DMS 273 (cell line): Measurements from ENCODE around the gene PJA1.

ENCODE experiments used
- DNase-seq: peaks from one replicate; lab custom pipeline; 2025; ENCODE audit not compliant: unreplicated experiment; lab: John Stamatoyannopoulos, UW

PJA1 gene

DNA sequence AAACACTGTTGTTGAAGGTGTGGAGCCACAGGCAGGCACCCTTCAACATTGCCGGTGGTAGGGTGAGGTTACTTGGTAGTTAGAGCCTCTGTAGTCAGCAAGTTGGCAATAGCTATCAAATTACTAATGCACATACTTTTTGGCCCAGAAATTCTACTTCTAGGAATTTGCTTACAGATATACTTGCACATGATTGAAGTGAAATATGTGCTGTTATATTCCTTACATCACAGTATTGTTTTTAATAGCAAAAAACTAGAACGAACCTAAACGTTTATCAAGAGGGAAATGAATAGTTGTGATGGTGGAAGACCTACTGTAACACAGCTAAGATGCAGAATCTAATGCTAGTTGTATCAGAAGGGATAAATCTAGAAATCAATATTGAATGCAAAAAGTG lies 7.7 kb upstream of the PJA1 start:
- DNase-seq = no peak

DNA sequence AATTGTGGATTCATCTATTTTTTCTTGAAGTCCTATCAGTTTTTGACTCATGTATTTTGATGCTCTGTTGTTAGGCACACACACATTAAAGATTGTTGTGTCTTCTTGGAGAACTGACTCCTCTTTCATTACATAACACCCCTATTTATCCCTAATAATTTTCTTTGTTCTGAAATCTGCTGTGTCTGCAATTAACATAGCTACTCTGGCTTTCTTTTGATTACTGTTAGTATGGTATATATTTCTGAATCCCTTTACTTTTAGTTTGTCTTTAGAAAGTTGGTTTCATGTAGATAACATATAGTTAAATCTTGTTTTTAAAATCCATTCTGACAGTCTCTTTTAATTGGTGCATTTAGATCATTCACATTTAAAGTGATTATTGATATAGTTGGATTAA lies 5.1 kb upstream of the PJA1 start:
- no peak for DNase-seq

DNA sequence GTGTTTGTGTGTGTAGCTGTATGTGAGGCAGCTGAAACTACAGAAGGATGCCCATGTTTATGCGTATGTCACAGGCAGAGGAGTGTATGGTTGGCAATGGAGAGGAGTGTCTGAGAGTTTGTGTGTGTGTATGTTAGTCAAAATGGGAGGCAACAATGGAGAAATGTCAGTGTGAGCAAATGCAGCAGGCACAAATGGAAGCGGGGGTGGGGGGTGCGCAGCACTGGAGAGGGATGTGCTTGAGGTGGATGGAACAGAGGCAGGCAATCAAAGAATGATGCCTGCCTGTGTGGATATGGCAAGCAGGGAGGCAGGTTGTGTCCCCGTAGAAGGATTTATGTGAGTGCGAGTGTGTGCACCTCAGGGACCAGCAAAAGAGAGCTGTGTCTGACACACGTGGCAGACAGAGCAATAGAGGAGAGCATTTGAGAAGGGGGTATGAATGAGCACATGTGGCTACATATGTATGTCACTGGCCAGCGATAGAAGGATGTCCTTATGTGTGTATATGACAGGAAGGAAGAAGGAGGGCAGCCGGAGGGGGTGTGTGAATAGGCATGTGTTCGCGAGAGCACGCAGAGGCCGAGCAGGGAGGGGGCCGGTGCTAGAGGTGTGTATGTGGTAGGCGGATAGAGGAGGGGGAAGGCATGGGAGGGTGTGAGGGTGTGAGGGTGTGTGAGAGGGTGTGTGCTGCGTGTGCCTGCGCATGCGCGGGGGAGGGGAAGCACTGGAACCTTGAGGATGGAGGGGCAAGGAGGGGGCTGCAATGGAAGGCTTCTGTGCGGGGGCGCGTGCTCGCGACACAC lies 1.1 kb downstream of the PJA1 start:
- DNase-seq = peak; percentile 20

DNA sequence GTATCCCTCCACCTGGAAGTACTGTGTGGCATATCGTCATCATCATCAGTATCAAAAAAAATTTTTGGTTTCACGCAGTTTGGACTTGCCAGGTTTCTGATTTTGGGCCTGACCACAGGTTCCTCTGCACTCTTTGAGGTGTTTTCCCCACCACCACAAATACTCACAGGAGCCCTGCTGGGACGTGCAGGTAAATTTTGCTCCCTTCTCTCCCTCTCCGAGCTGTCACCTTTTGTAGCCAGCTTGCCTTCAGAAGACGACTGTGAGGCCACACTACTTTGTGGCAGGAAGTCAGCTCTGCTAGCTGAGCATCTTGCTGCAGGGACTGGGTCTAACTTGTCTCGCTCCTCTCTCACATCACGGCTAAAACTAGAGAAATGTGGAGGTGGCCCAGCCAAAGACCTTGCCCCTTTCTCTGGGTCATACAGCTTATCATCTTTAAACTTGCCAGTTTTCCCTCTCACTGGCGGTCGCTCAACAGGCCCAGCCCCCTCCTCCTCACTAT lies 2.8 kb downstream of the PJA1 start:
- no peak for DNase-seq

DNA sequence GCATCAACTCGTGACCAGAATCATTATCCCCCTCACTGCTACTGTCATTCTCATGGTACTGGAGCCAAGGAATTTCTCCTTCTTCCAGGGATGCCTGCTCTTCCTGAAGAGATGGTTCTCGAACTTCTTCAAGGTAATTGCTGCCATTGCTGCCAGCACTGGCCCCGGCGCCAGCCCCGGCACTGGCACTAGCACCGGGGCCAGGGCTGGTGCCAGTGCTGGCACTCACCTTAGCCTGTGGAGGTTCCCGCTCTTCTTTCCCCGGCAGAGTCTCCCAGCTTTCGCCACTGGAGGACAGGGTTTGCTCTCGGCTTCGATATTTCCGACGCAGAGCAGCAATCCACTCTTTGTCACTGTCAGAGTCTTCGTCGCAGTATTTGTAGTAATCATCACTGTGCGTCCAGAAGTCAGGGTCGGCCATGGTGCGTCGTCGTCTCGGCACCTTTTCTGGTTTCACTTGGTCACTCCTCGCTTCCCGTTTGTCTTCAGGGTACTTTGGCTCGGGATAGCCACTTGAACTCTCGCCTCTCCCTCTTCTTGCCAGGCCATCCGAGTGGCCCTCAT lies 3.4 kb downstream of the PJA1 start:
- DNase-seq = no peak

DNA sequence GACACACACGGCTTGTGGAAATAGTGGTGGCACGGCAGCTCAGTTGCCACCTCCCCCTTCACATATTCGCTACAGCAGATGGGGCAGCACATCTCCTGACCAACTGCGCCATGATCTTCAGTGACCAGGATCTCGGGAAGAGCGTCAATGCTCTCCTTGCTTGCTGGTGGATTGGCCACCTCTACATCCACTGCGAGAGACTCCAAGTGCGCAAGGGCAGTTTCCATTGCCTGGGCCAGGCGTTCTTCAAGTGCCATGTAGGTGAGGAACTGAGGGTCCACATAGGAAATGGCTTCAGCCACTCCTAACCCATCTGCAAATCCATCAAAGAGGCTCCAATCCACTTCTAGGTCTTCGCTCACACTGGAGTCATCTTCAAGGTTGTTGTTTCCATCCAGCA lies 3.9 kb downstream of the PJA1 start:
- DNase-seq = no peak

DNA sequence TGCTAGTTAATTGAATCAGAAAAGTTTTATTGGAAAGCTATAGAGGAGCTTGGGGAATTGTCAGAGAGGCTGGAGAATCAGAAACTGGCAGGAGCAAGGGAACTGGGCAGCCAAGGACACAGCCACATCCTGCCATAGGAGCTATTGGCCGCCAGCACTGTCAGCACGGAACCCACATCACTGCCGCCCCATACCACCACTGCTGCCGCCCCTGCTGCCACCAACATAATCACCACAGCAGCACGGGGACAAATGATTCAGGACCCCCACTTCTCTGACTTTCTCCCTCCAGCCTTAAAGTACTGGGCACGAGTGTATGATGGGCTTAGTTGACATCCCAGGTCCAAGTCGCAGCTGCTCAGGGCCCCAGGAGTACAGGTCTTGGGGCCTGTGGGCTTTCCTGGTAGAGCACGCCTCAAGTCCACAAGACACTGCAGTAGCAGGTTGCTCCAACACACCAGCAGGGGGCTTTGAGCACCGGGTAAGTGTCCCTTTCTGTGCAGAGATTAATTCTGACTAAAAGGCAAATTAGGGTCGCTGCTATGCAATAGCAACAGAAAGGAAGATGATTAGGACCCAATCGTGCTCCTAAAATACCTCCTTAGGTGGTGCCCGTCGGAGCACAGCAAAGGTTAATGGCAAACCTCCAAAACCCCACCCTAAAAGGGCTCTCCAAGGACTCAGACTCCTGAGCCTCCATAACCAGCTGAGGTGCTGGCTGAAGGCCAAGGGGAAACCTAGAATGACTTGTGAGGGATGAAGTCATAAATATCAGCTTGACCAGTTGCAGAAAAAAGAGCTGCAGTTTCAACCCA lies 6.9 kb downstream of the PJA1 start:
- peak; percentile 87 for DNase-seq

DNA sequence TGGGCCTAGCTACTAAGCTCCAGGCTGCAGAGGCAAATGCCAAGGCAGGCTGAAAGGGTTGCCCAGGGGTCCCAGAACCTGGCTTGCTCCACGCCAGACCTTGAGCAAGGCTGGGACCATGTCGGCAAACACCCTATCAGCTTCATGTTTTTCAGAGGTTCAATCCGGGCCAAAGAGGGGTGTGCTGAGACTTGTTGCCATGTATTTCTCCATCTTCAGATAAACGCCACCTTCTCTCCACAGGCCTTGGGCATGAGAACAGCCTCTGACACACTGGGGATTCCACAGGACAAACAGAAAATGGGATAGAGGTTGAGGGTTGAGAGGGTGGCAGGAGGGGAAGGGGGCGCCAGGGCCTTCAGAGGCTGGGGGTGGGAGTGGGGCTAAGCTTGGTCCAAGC lies 8.6 kb downstream of the PJA1 start:
- DNase-seq = no peak

DNA sequence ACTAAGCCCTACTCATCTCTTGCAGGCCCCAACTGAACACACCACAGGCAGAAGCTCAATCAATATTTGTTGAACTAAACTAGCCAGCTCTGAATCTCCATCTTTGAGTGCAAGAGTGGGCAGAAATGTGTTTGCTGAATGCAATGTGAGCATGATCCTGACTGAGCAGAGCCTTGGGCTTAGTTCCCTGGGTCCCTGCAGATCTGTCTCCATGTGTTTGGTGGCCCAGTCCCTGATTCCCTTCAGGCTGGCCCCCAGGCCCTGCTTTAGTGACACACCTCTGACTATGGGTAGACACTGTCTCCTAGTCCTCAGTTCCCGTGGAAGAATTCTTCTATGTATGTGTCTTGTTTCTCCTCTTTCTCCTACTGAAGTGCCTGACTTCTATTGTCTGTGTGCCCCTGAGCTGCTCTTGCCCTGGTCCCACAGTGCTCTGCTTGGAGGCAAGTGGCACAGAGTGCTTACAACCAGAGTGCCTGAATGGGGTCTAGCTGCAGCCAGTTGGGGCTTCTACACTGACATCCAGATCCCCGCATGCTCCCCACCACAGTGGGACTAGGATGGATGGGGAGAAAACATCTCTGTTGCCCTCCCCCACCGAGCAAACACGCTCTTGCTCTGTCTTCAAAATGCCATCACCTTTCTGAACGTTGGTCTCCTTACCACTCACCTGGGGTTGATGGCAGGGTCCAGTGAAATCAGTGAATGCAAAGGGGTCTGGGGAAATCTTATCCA lies 9.3 kb downstream of the PJA1 start:
- DNase-seq = no peak

DNA sequence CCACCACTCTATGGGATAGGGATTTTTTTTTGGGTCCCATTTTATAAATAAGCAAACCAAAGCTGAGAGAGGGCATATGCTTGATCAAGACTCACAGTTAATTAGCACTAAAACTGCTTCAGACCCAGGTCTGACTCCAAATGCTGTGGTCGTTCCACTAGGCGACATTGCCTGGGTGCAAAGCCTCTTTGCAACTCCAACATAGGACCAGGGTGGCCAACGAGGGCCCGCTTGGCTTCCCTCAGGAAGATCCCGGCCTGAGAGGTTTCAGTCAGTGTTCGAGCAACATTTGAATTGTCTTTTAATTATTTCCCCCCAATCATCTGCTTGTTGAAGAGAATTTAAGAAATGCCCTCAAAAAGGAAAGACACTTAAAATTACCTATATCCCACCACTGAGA lies 11.2 kb downstream of the PJA1 start:
- no peak for DNase-seq

DNA sequence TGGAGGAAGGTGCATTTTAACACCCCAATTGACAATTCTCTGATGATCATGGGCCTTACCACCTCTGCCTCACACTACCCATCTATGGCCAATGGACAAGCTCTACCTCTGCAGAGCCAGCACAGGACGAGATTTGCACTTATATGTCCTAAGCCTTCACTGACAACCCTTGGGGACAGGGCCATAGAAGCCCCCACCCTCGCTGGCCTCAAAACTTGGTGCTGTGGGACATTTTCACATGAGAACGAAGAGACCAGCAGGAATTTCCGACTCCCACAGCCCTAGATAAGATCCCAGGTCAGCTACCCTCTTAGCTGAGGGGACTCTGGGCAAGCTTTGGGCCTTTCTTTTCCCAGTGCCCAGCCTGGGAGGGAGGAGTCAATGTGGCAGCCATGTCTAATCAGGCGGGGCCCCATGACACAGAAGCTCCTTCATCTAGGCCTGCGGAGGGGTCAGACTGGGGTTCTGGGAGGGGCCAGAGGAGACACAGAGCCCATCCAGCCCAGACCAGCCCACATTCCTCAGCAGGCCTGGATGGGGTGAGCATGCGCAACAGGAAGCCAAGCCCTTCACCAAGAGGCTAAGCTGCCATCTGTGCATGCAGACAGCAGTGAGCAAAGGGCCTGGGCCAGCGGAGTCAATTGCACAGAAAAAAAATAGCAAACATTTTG lies 12.1 kb downstream of the PJA1 start:
- peak; percentile 39 for DNase-seq

DNA sequence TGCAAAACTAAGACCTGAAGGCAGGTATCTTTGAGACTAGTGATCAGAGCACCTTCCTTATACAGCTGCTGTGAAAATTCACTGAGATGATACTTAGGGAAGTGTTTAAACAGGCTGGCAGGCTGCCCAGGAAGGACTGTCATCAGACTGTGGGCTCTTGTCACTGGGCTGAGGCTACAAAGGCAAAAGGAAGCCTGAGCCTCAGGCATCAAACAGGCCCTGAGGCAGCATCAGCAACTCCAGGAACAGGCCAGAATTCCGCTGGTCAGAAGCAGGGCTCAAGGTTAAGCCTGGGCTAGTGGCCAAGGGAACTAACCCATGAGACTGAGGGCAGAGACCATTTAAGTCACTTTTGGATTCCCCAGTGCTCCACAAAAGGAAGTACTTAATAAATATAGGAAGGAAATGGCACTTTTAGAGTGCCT lies 12.8 kb downstream of the PJA1 start:
- peak; percentile 19 for DNase-seq

DNA sequence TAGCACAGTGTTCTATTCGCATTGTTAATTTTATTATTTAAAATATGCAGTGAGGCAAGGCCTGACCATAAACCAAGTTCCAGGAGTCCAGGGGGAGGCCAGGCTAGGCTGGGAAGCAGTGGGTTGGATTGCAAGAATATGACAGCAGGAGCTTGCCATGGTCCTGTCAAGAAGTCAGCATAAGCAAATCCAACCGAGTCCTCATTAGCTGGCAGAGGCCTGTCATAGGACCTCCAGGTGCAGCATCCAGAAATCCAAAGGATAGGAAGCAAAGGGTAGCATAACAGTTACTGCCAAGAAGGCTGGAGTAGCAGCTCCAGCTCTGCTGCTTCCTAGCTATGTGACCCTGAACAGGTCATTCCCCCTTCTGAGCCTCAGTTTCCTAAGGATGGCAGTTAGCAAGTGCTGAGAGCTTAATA lies 13.4 kb downstream of the PJA1 start:
- no peak for DNase-seq

DNA sequence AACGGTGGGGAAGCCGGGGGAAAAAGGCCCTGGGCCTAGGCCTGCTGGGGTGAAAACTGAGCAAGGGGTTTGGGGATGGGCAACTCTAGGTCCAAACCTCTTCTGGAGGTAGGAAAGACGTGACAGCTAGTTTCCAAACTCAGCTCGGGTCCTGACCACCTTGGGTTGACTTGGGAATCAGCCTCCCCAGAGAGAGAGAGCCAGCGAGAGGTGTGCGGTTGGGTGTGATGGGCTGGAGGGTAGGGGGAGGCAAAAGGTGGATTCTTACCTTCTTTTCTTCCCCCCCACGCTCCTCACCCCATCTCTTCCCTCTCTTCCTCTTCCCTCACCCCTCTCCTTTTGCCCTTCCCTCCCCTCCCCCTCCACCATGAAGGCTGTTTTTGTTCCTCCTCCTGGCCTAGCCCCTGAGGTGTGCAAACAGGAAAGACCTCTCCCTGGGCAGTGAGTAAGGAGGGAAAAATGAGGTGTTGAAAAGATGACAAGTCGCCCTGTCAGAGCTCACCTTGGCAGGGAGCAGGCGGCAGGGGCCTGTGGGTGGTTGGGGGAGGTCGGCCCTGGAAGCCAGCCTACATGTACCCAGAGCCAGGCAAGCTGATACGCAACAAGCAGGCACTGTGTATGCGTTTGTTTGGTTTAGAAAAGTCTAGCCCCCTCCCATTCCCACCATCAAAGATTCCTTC lies 14.8 kb downstream of the PJA1 start:
- DNase-seq = no peak

DNA sequence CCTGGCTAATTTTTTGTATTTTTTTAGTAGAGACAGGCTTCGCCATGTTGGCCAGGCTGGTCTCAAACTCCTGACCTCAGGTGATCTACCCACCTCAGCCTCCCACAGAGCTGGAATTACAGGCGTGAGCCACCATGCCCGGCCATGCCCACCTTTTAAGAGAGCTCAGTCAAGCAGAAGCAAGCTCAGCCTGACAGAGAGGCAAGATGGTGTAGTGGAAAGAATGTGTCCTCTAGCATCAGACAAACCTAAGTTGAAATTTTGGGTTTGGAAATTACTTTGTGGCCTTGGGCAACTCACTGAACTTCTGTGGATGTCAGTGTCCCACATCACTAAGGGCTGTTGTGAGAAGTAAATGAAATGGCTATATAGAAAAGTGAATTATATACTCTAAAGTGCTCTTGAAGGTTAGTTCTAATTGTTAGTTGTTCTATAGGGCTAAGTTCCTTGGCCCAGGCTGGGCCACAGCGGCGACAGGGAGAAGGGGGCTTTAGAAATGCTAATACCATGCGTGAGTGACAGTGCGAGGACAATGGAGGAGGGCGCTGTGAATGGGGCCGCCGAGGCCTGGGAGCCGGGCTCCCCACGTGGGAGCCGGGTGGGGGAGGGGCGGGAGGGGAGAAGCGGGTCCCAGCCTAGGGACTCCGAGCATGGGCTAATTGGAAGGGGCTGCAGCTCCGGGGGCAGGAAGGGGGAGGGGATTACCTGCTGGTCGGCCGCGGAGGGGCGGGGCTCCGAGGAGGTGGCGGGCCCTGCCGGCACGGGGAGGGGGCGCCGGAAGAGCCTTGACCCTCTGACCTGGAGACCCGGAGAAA lies 15.6 kb downstream of the PJA1 start:
- DNase-seq = no peak

DNA sequence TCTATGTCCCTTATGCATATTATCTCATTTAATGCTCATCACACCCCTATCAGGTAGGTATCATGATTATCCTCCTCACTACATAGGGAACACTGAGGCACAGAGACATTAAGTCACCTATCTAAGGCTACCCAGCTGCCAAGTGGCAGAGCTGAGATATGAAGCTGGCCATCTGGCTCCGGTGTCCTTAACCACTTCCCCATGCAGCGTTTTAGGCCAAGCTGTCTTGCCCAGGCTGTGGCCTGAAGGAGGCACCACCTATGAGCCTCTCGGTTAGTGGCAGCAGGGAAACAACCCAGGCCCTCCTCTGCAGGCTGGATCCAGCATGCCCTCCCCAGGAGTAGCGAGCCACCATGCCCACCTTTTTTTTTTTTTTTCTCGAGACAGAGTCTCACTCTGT lies 16.3 kb downstream of the PJA1 start:
- DNase-seq = peak; percentile 20

DNA sequence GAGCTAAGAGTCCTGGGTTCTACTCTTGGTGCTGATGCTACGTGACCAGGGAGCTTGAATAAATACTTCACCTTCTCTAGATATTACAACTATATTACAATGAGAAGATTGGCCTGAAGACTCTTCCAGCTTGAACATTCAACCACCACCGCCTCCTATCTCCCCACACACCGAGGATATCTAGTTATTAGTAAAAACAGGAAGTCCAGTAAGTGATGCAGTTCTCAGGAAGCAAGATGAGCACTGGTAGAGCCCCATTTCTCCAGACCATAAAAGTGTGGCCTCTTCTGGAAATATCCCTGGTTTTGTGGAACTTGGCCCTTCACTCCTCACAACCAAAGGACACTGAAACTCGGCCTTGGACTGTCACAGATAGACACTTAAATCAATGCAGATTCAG lies 18.5 kb downstream of the PJA1 start:
- no peak for DNase-seq

DNA sequence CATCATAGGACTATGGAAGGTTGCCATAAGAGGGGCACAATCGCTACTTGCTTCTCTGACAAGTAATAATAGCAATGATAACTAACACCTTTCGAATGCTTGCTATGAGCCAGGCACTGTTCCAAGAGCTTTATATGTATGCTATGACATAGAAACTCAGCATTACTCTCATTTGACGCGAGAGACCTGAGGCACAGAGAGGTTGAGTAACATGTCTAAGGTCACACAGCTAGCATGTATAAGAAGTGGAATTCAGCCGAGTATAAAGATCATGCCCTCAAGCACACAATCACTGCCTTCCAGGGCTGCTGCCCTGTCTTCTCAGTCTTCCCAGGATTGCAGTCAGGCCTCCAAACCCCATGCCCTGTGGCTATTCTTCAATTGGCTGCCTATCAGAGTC lies 19.5 kb downstream of the PJA1 start:
- DNase-seq = no peak
